Ishikawa (cell line): Measurements from ENCODE around the gene TMIGD1.

Experiments used
- CEBPB ChIP-seq: IDR thresholded peaks from 2 replicates; pipeline ENCODE4 v1.6.1; 2012
- CREB1 ChIP-seq: IDR thresholded peaks from 2 replicates; pipeline ENCODE4 v1.6.1; 2012; ENCODE audit warnings: low read depth
- EGR1 ChIP-seq: IDR thresholded peaks from 2 replicates; pipeline ENCODE4 v1.6.1; 2012
- EP300 ChIP-seq: IDR thresholded peaks from 2 replicates; pipeline ENCODE4 v1.6.1; 2012; ENCODE audit warnings: borderline replicate concordance
- FOXM1 ChIP-seq: IDR thresholded peaks from 2 replicates; pipeline ENCODE4 v1.6.1; 2012; ENCODE audit warnings: low read depth, borderline replicate concordance
- NFIC ChIP-seq: IDR thresholded peaks from 2 replicates; pipeline ENCODE4 v1.6.1; 2012
- RAD21 ChIP-seq: IDR thresholded peaks from 2 replicates; pipeline ENCODE4 v1.6.1; 2012; ENCODE audit warnings: low read depth
- TAF1 ChIP-seq: IDR thresholded peaks from 2 replicates; pipeline ENCODE4 v1.6.1; 2012; ENCODE audit warnings: low read depth, mild to moderate bottlenecking
- TCF12 ChIP-seq: IDR thresholded peaks from 2 replicates; pipeline ENCODE4 v1.6.1; 2012; ENCODE audit warnings: low read depth
- TEAD4 ChIP-seq: IDR thresholded peaks from 2 replicates; pipeline ENCODE4 v1.6.1; 2012
- YY1 ChIP-seq: IDR thresholded peaks from 2 replicates; pipeline ENCODE4 v1.6.1; 2012; ENCODE audit warnings: low read depth
- ZBTB7A ChIP-seq: IDR thresholded peaks from 2 replicates; pipeline ENCODE4 v1.6.1; 2012; ENCODE audit warnings: low read depth
- TF ChIP-seq, protein P1 (sequence below): IDR thresholded peaks from 2 replicates; pipeline ENCODE4 v1.6.1; 2012
- TF ChIP-seq, protein P2 (sequence below): IDR thresholded peaks from 2 replicates; pipeline ENCODE4 v1.6.1; 2012; ENCODE audit warnings: low read depth, mild to moderate bottlenecking
- TF ChIP-seq, protein P3 (sequence below): IDR thresholded peaks from 2 replicates; pipeline ENCODE4 v1.6.1; 2012

Gene TMIGD1

DNA sequence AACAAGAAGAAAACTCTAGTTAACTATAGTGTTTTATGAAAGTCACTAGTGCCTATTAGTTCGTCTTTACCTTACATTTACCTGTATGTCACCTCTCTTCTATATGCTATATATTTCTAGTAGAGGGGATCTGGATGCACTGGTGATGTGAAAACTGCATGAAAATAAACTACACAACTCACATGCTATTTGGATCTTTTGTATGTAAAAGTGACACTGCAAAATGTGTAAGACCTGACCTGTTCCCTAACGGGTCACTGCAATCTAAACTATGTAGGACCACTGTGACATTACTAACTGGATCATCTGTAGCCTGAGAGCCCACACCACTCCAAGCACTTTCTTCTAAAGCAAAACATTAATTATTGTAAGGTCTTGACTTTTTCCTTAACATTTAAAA is 43.8 kb downstream of the TMIGD1 start:
- TF ChIP-seq RAD21 (no peak), CEBPB (no peak), EGR1 (no peak), YY1 (no peak), CREB1 (no peak), ZBTB7A (no peak), FOXM1 (no peak), EP300 (no peak)

DNA sequence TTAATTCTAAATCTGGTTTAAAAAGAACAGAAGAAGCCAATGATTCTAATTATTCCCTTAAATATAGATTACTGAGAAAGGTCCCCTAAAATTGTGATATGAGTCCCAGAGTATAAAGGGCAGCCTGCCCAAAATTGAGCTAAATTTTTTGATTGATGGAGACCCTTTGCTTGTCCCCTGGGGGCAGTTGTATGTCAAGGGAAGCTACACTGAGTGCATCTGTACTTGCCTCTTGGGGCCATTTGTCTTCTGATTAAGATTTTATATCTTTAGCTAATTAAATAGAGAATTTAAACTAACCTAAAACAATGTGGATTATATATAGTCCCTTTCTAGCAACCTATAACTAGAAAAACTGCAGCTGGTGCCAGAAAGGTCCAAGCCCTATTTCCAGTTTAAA is 54.7 kb downstream of the TMIGD1 start:
- TF ChIP-seq FOXM1: no peak
- no peak for TF ChIP-seq NFIC
- TF ChIP-seq CEBPB: no peak
- TF ChIP-seq TAF1: no peak
- TF ChIP-seq RAD21: no peak

DNA sequence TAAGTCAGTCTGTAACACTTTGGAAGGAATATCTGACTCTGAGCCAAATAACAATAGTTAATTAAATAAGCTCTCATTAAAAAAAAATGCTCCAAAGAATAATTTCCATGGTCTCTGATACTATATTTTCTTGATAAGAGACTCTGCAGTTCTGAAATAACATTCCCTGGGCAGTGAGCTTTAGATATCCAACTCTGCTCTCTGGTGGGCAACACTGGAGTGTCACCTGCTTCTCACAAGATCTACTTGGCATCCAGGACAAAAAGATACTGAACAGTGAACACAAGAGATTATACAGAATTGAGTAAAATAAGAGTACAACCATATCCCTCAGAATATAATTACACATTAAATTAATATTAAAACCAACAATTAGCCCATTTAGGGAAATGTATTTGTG is 55.8 kb downstream of the TMIGD1 start:
- TF ChIP-seq TAF1 (no peak), RAD21 (peak; percentile 38)

DNA sequence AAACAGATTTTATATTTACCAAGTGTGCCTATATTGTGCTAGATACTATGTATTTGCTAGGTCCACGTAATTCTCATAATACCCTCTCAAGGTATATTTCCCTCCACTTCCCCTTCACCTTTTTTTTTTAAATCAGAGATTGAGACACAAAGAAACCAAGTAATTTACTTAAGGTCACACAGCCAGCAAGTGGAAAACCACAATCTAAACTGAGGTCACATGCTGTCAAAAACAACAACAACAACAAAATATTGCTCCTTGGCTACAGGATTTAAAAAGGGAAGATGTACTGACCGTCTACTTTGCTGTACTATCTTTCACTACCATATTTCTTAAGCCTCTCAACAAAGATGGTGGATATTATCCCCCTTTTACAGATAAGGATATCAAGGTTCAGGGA is 57.9 kb downstream of the TMIGD1 start:
- TF ChIP-seq ZBTB7A (no peak), TAF1 (no peak), NFIC (no peak), EGR1 (no peak), EP300 (no peak), FOXM1 (no peak), TEAD4 (no peak), RAD21 (no peak), YY1 (no peak), TCF12 (no peak)
- TF ChIP-seq, protein P1, sequence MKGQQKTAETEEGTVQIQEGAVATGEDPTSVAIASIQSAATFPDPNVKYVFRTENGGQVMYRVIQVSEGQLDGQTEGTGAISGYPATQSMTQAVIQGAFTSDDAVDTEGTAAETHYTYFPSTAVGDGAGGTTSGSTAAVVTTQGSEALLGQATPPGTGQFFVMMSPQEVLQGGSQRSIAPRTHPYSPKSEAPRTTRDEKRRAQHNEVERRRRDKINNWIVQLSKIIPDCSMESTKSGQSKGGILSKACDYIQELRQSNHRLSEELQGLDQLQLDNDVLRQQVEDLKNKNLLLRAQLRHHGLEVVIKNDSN: no peak
- TF ChIP-seq, protein P2, sequence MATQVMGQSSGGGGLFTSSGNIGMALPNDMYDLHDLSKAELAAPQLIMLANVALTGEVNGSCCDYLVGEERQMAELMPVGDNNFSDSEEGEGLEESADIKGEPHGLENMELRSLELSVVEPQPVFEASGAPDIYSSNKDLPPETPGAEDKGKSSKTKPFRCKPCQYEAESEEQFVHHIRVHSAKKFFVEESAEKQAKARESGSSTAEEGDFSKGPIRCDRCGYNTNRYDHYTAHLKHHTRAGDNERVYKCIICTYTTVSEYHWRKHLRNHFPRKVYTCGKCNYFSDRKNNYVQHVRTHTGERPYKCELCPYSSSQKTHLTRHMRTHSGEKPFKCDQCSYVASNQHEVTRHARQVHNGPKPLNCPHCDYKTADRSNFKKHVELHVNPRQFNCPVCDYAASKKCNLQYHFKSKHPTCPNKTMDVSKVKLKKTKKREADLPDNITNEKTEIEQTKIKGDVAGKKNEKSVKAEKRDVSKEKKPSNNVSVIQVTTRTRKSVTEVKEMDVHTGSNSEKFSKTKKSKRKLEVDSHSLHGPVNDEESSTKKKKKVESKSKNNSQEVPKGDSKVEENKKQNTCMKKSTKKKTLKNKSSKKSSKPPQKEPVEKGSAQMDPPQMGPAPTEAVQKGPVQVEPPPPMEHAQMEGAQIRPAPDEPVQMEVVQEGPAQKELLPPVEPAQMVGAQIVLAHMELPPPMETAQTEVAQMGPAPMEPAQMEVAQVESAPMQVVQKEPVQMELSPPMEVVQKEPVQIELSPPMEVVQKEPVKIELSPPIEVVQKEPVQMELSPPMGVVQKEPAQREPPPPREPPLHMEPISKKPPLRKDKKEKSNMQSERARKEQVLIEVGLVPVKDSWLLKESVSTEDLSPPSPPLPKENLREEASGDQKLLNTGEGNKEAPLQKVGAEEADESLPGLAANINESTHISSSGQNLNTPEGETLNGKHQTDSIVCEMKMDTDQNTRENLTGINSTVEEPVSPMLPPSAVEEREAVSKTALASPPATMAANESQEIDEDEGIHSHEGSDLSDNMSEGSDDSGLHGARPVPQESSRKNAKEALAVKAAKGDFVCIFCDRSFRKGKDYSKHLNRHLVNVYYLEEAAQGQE: no peak
- TF ChIP-seq, protein P3, sequence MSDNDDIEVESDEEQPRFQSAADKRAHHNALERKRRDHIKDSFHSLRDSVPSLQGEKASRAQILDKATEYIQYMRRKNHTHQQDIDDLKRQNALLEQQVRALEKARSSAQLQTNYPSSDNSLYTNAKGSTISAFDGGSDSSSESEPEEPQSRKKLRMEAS: no peak

DNA sequence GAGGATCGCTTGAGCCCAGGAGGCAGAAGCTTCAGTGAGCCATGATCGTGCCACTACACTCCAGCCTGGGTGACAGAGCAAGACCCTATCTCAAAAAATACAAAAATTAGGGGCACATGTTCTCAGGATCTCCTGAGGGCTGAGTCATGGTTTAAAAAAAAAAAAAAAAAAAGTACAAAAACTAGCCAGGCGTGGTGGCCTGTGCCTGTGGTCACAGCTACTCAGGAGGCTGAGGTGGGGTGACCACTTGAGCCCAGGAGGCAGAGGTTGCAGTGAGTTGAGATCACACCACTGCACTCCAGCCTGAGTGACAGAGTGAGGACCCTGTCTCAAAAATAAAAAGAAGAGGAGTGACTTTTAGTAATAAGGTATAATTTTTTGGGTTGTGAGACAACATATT is 59.0 kb downstream of the TMIGD1 start:
- no peak for TF ChIP-seq TCF12
- no peak for TF ChIP-seq FOXM1
- TF ChIP-seq, protein P2: no peak
- TF ChIP-seq EP300: no peak
- no peak for TF ChIP-seq CREB1
- TF ChIP-seq RAD21: no peak
- TF ChIP-seq YY1: no peak

DNA sequence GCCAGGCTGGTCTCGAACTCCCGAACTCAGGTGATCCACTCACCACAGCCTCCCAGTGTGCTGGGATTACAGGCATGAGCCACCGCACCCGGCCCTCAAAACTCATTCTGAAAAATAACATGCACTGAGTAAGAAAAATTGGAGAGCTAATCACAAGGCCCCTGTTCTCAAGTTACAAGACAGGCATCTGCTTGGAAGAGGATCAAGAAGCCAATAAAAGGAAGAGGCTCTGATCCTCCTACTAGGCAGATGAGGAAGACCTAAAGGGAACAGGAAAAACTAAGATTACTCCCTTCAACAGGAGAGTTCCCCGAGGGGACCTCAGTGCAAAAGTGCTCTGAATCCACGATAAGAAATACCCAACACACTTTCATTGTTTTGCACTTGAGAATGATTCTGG is 60.5 kb downstream of the TMIGD1 start:
- TF ChIP-seq EP300 (no peak), CEBPB (no peak), ZBTB7A (no peak), EGR1 (no peak), CREB1 (no peak), TEAD4 (no peak), TCF12 (no peak), RAD21 (no peak), YY1 (no peak), TAF1 (no peak), FOXM1 (no peak), NFIC (no peak)
- TF ChIP-seq, protein P2: no peak
- TF ChIP-seq, protein P1: no peak
- TF ChIP-seq, protein P3: no peak
